HCT116 (cell line): ENCODE measurements around the gene KRTDAP. TPM values are rescaled to one million over a fixed set of nuclear protein-coding genes. Genes with fewer than 3 reads are reported as not detected.

Experiments used
- ATAC-seq: fragments of 200-7000 bp; cut with Tn5 transposase; 2 replicates; pipeline ENCODE4 v1.9.1; 2020; ENCODE audit warnings: mild to moderate bottlenecking, moderate library complexity
- BruUV-seq: library from RNA; stranded (reverse); fragments of 400-500 nt; replicated peaks from 2 replicates; lab custom pipeline; 2021; lab: Mats Ljungman, UMichigan
- CTCF ChIA-PET: fragments of 300-600 bp; sonication (Branson Sonifier 250); formaldehyde crosslinking; loops from one replicate; lab custom pipeline; 2021; ENCODE audit warnings: antibody characterized with exemption; lab: Charles Lee
- POLR2A ChIA-PET: fragments of 300-600, 350-600 bp; sonication (Branson Sonifier 250); formaldehyde crosslinking; loops from one replicate; lab custom pipeline; 2021; ENCODE audit warnings: antibody characterized with exemption; lab: Charles Lee
- RAD21 ChIA-PET, 2 experiments: fragments of 300-600 bp; sonication (Branson Sonifier 250); formaldehyde crosslinking; loops; one replicate each; lab custom pipeline; 2023; ENCODE audit warnings: low total read pairs in 2 of 2; ENCODE audit not compliant: uncharacterized antibody in 2 of 2, unreplicated experiment in 2 of 2, low non-redundant PET in 1 of 2; lab: Charles Lee
- DNase-seq: peaks from one replicate; pipeline ENCODE4 v3.0.0-alpha.2; 2010; ENCODE audit warnings: low read depth, low spot score
- H2AFZ ChIP-seq: fragments of 200-600 bp; shearing (Covaris generic), sonication (generic); 2 replicates; pipeline ENCODE4 v1.6.1; 2017; ENCODE audit warnings: low read depth, mixed run types, mixed read lengths, antibody characterized with exemption, low read length; ENCODE audit not compliant: poor library complexity, severe bottlenecking
- H3K27ac ChIP-seq: 2 replicates; pipeline ENCODE4 v1.5.1; 2012; ENCODE audit warnings: low read depth, low read length
- H3K27me3 ChIP-seq: fragments of 200-600 bp; sonication (generic); 2 replicates; pipeline ENCODE4 v1.6.1; 2016; ENCODE audit warnings: mixed run types, low read length, mixed read lengths; ENCODE audit not compliant: insufficient read depth
- H3K36me3 ChIP-seq, 2 experiments: fragments of 200-500 bp in 1 of 2; fragments of 200-600 bp in 1 of 2; sonication (Bioruptor generic) in 1 of 2; sonication (generic) in 1 of 2; 2 replicates each; pipeline versions ENCODE4 v1.5.1 to v1.6.1; 2014 to 2016; ENCODE audit warnings: low read length in 2 of 2, inconsistent platforms in 1 of 2, mixed read lengths in 1 of 2, mixed run types in 1 of 2; ENCODE audit not compliant: insufficient read depth in 2 of 2, control insufficient read depth in 1 of 2
- H3K4me1 ChIP-seq, 2 experiments: fragments of 200-600 bp in 1 of 2; sonication (generic) in 1 of 2; 2 replicates each; pipeline versions ENCODE4 v1.5.1 to v1.6.1; 2012 to 2017; ENCODE audit warnings: low read length in 2 of 2, inconsistent platforms in 1 of 2, mild to moderate bottlenecking in 1 of 2, mixed read lengths in 1 of 2, mixed run types in 1 of 2, moderate library complexity in 1 of 2; ENCODE audit not compliant: insufficient read depth in 2 of 2, control insufficient read depth in 1 of 2
- H3K4me2 ChIP-seq: fragments of 200-600 bp; sonication (generic); 2 replicates; pipeline ENCODE4 v1.6.1; 2017; ENCODE audit warnings: mixed run types, low read length, mixed read lengths
- H3K4me3 ChIP-seq, 2 experiments: fragments of 200-600 bp in 1 of 2; sonication (generic) in 1 of 2; replicated peaks in 1 of 2; 2 replicates each; pipeline ENCODE4 v1.5.1; 2011 to 2016; ENCODE audit warnings: low read length in 2 of 2, control low read depth in 1 of 2, low read depth in 1 of 2, mild to moderate bottlenecking in 1 of 2, mixed read lengths in 1 of 2, mixed run types in 1 of 2
- H3K79me2 ChIP-seq: fragments of 200-600 bp; sonication (generic); 2 replicates; pipeline ENCODE4 v1.6.1; 2017; ENCODE audit warnings: mild to moderate bottlenecking, mixed run types, low read length, moderate library complexity, mixed read lengths; ENCODE audit not compliant: insufficient read depth
- H3K9ac ChIP-seq: fragments of 200-600 bp; sonication (generic); 2 replicates; pipeline ENCODE4 v1.6.1; 2016; ENCODE audit warnings: low read length, mixed read lengths
- H3K9me2 ChIP-seq: fragments of 200-600 bp; sonication (generic), shearing (Covaris generic); 2 replicates; pipeline ENCODE4 v1.6.1; 2017; ENCODE audit warnings: mixed run types, mild to moderate bottlenecking, moderate library complexity; ENCODE audit not compliant: insufficient read depth
- H3K9me3 ChIP-seq, 2 experiments: fragments of 200-500 bp in 1 of 2; fragments of 200-600 bp in 1 of 2; sonication (Bioruptor generic) in 1 of 2; sonication (generic) in 1 of 2; 2 replicates each; pipeline ENCODE4 v1.6.1; 2014 to 2017; ENCODE audit warnings: low read length in 2 of 2, mixed read lengths in 2 of 2, inconsistent platforms in 1 of 2, low read depth in 1 of 2, mild to moderate bottlenecking in 1 of 2, mixed run types in 1 of 2, moderate library complexity in 1 of 2; ENCODE audit not compliant: control insufficient read depth in 1 of 2, insufficient read depth in 1 of 2
- H4K20me1 ChIP-seq: fragments of 200-600 bp; sonication (generic), shearing (Covaris generic); 2 replicates; pipeline ENCODE4 v1.6.1; 2017; ENCODE audit warnings: mixed run types, mild to moderate bottlenecking, moderate library complexity; ENCODE audit not compliant: insufficient read depth
- ATF3 ChIP-seq: IDR thresholded peaks from 2 replicates; pipeline ENCODE4 v1.6.1; 2012
- CTCF ChIP-seq, 3 experiments: fragments of 200-600 bp in 1 of 3; sonication (generic) in 1 of 3; IDR thresholded peaks in 2 of 3; conservative IDR thresholded peaks in 1 of 3; 2 replicates each; pipeline ENCODE4 v1.5.1; 2012 to 2017; ENCODE audit warnings: low read depth in 2 of 3, low read length in 2 of 3, antibody characterized with exemption in 1 of 3, borderline replicate concordance in 1 of 3, control low read depth in 1 of 3, mild to moderate bottlenecking in 1 of 3, mixed read lengths in 1 of 3, mixed run types in 1 of 3, moderate library complexity in 1 of 3; ENCODE audit not compliant: insufficient read depth in 1 of 3
- EZH2 ChIP-seq: fragments of 200-600 bp; sonication (generic); IDR thresholded peaks from 2 replicates; pipeline ENCODE4 v1.6.1; 2017; ENCODE audit warnings: antibody characterized with exemption, mixed run types
- EZH2phosphoT487 ChIP-seq: fragments of 200-600 bp; IDR thresholded peaks from 2 replicates; pipeline ENCODE4 v1.6.1; 2018; ENCODE audit warnings: antibody characterized with exemption, borderline replicate concordance
- FOSL1 ChIP-seq: IDR thresholded peaks from 2 replicates; pipeline ENCODE4 v1.6.1; 2012; ENCODE audit warnings: low read depth
- JUND ChIP-seq: IDR thresholded peaks from 2 replicates; pipeline ENCODE4 v1.6.1; 2012
- MAX ChIP-seq: IDR thresholded peaks from 2 replicates; pipeline ENCODE4 v1.6.1; 2012
- POLR2A ChIP-seq: IDR thresholded peaks from 2 replicates; pipeline ENCODE4 v1.7.0; 2011; ENCODE audit warnings: borderline replicate concordance; ENCODE audit not compliant: insufficient read depth, insufficient read length; ENCODE audit errors: extremely low read depth
- POLR2AphosphoS5 ChIP-seq: IDR thresholded peaks from 2 replicates; pipeline ENCODE4 v1.6.1; 2011; ENCODE audit warnings: mild to moderate bottlenecking, low read depth, low read length, moderate library complexity
- RAD21 ChIP-seq: IDR thresholded peaks from 2 replicates; pipeline ENCODE4 v1.6.1; 2012; ENCODE audit warnings: low read depth, mild to moderate bottlenecking
- SIN3A ChIP-seq: IDR thresholded peaks from 2 replicates; pipeline ENCODE4 v1.6.1; 2012; ENCODE audit warnings: low read depth
- SRF ChIP-seq: IDR thresholded peaks from 2 replicates; pipeline ENCODE4 v1.6.1; 2012; ENCODE audit warnings: low read depth
- TCF7L2 ChIP-seq: IDR thresholded peaks from 2 replicates; pipeline ENCODE4 v1.7.0; 2011; ENCODE audit warnings: borderline replicate concordance, inconsistent platforms; ENCODE audit not compliant: insufficient read depth, insufficient read length; ENCODE audit errors: extremely low read depth
- ZBTB33 ChIP-seq: IDR thresholded peaks from 2 replicates; pipeline ENCODE4 v1.6.1; 2011; ENCODE audit warnings: mild to moderate bottlenecking, low read length, moderate library complexity; ENCODE audit not compliant: insufficient replicate concordance; ENCODE audit errors: extremely low read depth
- ZNF274 ChIP-seq: fragments of 200-500 bp; sonication (Bioruptor generic); IDR thresholded peaks from 2 replicates; pipeline ENCODE4 v1.6.1; 2014; ENCODE audit warnings: mild to moderate bottlenecking, low read depth, low read length, inconsistent platforms
- intact Hi-C: fragments of 100-400 bp; cut with micrococcal nuclease; formaldehyde crosslinking; loops from 2 replicates; pipeline ENCODE4 v1.10.0; 2022
- total RNA-seq: library from RNA; stranded (reverse); gene quantifications from one replicate; pipeline ENCODE4 v1.2.1, GENCODE V29; 2021; ENCODE audit not compliant: unreplicated experiment

The KRTDAP gene
- total RNA-seq, 1 experiment from 2014 or later: 0.74 TPM

GRCh38 chr19:35438096-35438495 lies 52.2 kb downstream of the KRTDAP start:
- Histone ChIP-seq H4K20me1 (no peaks in the 10 kb centered on the region), H3K4me1 (peaks cover 0 to 16% of the 10 kb centered on the region in 2 experiments; a peak in 3 of 4 replicates), H3K27ac (no peak overlapping the region), H3K36me3 (no peaks in the 10 kb centered on the region), H3K9me2 (no peaks in the 10 kb centered on the region), H2AFZ (no peak overlapping the region), H3K4me2 (no peak overlapping the region), H3K4me3 (no peak overlapping the region), H3K79me2 (no peaks in the 10 kb centered on the region), H3K27me3 (0 out of 2 replicates have a peak, but pooled peaks cover 4% of the 10 kb centered on the region), H3K9ac (no peak overlapping the region), H3K9me3 (no peaks in the 10 kb centered on the region)
- TF ChIP-seq CTCF (IDR thresholded peaks at IDR 0.05 in 2 of 3, conservative IDR thresholded peaks at IDR 0.05 in 1 of 3; ENCODE audit: borderline replicate concordance in 1 of 3, insufficient read depth in 1 of 3, low read depth in 2 of 3, low read length in 2 of 3) (no peak), EZH2 (no peak), ZNF274 (no peak), POLR2AphosphoS5 (no peak), SIN3A (no peak), EZH2phosphoT487 (no peak), SRF (no peak), MAX (no peak), TCF7L2 (no peak), ATF3 (no peak), ZBTB33 (no peak), POLR2A (no peak), FOSL1 (no peak), JUND (no peak), RAD21 (no peak)
- BruUV-seq: no TSS peak
- POLR2A ChIA-PET: no interaction called here
- CTCF ChIA-PET: no interaction called here
- no peak for DNase-seq
- RAD21 ChIA-PET: no interaction called here
- intact Hi-C loops: no loop called here
- ATAC-seq: no peak
